NCI-H524 treated with DMSO at 0.1 percent for 48 hours (cell line): ENCODE measurements around the gene RNLS.
"Not testable (repeated sequence)": the region's sequence is repeated elsewhere in the genome, so short reads cannot be mapped to it uniquely, and the experiment has no call there.

Experiments
- DNase-seq: peaks from one replicate; lab custom pipeline; 2025; lab: John Stamatoyannopoulos, UW

RNLS gene

DNA sequence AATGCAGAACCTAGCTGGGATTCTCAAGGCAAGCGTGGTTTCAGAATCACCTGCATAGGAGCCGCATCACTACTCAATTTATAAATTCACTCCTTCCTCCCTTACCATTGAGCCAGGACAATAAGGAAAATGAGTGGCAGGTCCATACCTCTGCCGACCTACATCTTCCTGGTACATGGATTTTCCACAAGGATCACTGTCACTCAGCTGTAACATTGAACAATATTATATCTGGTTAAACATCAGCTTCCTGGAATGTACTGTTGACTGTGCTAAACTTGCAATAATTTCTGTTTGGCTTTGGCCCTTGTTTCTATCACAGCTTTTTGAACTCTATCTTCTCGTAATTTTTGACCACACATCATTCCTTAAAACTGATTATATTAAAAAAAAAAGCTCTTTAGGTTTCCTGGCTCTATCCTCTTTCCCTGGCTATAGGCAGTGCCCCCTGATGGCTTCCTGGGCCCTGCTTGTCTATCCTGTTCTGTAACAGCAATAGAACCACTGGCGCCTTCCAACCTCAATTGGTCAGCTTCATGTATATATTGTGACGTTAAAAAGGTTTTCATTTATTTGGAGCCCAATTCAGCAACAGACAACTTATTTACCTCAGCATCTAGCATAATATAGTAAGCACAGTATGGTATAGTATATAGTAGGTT, 59.2 kb downstream of the RNLS start:
- no peak for DNase-seq

- DNase-seq: no peak
These were observed 60.4 kb downstream of the RNLS start for GRCh38 chr10:88522715-88523114.

DNA sequence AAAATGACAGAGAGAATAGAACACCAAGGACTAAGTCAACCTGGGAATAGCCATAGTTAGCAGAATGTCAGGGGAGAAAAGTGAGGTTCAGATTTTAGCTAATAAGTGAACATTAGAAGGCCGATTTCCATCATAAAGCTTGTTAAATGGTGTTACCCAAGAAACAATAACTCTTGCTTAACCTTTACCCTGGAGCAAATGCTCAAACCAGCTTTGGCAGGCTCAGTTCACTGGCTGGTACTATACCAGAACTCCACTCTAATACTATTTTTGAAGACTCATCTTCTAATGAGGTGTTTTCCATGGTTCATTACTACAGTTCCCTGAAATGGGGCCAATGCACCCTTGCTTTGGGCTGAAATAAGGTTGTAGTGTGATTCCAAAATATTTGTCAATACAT, 61.3 kb downstream of the RNLS start:
- no peak for DNase-seq

GRCh38 chr10:88515235-88515634, 67.9 kb downstream of the RNLS start:
- DNase-seq: no peak

GRCh38 chr10:88512599-88512998, 70.5 kb downstream of the RNLS start:
- no peak for DNase-seq

- DNase-seq: no peak
These were observed 74.3 kb downstream of the RNLS start for GRCh38 chr10:88508796-88509195.

- no peak for DNase-seq
These were observed 75.2 kb downstream of the RNLS start for GRCh38 chr10:88507826-88508453.

DNA sequence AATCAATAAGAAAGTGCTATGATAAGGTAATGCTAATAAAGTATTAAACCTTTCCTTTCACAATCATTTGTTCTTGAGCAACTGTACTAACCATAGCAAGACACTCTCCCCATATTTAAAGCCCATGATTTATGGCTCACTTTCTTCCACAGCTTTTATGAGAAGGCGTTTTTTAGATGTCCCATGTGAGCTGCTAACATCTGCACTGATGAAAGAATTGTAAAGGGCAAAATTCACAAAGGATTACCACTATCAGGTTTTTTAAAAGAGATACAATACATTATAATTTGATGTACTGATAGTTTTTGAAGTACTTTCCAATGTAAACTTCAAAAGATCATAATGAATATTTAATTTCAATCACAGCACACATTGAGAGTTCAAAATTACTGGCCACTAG, 75.7 kb downstream of the RNLS start:
- no peak for DNase-seq

- no peak for DNase-seq
These were observed 77.4 kb downstream of the RNLS start for GRCh38 chr10:88505680-88506215.

- DNase-seq: no peak
These were observed 77.9 kb downstream of the RNLS start for GRCh38 chr10:88505265-88505664.

DNA sequence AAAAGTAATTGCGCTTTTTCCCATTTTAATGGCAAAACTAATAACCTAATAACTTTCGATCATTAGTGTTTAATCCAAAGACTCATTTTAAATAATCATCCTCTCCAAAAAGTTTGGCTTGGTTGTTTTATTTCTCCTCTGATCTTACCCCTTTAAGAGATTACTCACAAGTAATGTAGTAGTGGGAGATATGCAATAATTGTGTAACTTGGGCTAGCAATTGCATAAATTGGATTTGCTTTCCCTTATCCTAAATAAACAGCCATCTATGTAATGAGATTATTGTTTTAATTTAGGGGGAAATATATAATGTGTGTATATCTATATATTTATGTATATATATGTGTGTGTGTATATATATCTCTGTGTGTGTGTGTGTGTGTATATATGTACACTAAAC, 82.5 kb downstream of the RNLS start:
- DNase-seq: no peak

- no peak for DNase-seq
These were observed 83.3 kb downstream of the RNLS start for GRCh38 chr10:88499569-88500470.

GRCh38 chr10:88497913-88498312, 85.2 kb downstream of the RNLS start:
- no peak for DNase-seq

- DNase-seq: no peak
These were observed 88.6 kb downstream of the RNLS start for GRCh38 chr10:88494537-88494936.

DNA sequence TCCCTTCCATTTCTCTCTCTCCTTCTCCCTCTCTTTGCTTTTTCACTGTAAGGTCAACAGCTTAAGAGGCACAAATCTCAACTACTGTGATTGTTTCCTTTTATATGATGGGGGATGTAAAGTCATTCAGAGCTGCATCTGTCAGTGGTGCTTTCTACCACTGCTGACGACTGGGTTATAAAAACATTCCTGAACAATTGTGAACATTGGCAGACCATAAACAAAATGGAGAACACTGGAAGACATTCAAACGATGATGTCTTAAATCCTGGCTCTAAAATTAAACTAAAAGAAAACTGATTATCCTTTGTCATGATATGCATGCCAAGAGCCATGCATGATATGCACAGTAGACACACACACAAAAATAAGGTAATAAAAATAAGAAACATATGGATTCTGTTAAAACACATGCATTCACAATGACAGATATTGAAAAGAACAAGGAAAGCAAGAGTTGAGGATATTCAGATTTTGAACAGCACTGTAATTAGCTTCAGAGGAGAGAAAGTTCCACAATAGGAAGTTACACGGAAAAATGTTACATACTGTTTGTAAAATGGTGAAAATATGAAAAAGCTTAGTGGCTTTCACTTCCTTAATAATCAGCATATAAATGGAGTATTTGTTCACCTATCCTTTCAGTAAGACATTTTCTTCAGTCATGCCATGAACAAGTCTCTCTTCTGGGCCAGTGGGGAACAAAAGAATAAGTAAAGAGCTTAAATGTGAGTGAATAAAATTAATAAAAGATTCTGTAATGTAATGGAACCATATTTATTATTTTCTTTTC, 89.2 kb downstream of the RNLS start:
- no peak for DNase-seq

DNA sequence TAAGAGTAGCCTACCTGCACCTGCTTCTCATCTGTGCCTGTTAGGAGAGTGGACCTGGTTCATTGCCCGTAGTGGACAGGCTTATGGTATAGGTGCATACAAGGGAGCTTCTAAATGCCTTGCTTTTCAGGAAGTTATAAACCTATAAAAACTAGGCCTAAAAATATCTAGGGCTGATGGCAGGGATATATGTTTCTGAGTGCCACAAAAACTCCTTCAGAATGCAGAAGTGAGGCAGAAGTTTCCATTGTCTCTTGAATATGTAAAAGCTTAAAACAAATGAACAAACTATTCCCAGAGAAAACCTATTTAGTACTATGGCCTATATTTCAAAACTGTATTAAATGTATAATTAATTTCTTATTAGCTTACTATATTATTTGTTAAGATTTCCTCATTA, 91.8 kb downstream of the RNLS start:
- no peak for DNase-seq

DNA sequence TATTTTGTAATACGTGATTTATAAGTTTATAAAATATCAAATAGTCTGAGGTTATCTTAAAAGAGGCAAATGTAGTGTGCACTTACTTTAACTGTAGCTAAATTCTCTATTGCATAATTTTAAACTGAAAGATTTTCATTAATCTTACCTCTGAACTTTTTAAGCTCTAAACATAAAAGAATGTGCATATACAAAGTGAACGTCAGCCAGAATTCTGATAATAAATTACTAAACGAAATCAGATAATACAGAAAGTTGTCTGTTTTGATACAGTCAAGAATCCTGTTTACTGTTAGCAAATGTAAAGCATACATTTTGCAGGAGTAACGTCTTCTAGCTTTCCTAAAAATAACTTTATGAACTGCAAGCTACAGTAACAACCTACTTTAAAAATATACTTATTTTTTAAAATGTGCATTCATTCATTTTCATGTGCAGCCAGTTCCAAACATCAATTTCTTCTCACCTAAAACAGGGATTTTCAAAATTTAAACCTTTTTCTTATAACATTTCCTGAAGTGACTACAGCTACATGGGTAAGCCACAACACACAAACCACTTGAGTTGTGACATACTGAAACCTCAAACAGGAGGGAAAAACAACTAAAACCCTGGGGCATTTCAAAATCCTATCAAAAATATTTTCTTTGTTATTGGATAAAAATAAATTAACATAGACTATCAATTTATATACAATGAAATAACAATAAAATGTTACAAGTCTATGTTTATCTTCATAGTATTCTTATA, 92.7 kb downstream of the RNLS start:
- no peak for DNase-seq

- DNase-seq: no peak
These were observed 94.0 kb downstream of the RNLS start for GRCh38 chr10:88489107-88489506.

DNA sequence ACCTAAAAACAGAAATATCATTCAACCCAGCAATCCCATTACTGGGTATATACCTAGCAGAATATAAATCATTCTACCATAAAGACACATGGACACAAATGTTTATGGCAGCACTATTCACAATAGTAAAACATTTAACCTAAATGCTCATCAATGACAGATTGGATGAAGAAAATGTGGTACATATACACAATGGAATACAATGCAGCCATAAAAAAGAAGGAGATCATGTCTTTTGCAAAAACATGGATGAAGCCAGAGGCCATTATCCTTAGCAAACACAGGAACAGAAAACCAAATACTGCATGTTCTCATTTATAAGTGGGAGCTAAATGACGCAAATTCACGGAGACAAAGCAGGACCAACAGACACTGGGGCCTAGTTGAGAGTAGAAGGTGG, 96.3 kb downstream of the RNLS start:
- not testable (repeated sequence) for DNase-seq

GRCh38 chr10:88482220-88482619, 100.9 kb downstream of the RNLS start:
- no peak for DNase-seq

- DNase-seq: no peak
These were observed 104.9 kb downstream of the RNLS start for GRCh38 chr10:88478256-88478655.
